Measurements from ENCODE around the gene MATN4.

MATN4 gene

DNA sequence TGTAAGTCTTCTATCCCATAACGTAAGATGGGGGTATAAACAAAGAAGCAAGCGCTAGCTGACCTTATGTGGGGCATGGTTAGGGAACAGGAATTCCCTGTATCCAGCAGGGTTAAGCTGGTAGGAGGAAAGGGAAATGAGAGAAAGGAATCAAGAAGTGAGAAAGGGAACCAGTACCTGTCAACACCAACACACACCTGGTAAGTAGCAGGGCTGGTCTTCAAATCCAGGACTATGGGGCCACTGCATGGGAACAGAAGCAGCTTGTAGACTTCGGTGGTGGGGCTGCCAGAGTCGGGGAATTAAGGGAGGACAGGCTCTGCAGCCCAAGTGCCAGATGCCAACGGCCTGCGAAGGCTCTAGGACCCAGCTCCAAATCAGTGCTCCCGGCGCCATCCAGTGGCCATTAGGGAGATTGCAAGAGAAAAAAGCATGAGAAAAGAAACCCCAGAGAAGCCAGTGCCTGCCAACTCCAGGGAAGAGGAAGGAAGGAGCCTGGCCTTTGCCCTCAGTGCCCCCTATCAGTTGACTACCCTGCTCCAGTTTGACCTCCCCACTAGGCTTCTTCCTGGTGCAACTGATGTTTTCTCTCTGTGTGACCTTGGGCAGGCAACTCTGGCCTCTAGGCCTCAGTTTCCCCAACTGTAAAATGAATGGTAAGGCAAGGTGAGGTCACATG is 17.3 kb downstream of the MATN4 start:
- DNase-seq (ENCODE audit: low read depth) = peak; percentile 33

DNA sequence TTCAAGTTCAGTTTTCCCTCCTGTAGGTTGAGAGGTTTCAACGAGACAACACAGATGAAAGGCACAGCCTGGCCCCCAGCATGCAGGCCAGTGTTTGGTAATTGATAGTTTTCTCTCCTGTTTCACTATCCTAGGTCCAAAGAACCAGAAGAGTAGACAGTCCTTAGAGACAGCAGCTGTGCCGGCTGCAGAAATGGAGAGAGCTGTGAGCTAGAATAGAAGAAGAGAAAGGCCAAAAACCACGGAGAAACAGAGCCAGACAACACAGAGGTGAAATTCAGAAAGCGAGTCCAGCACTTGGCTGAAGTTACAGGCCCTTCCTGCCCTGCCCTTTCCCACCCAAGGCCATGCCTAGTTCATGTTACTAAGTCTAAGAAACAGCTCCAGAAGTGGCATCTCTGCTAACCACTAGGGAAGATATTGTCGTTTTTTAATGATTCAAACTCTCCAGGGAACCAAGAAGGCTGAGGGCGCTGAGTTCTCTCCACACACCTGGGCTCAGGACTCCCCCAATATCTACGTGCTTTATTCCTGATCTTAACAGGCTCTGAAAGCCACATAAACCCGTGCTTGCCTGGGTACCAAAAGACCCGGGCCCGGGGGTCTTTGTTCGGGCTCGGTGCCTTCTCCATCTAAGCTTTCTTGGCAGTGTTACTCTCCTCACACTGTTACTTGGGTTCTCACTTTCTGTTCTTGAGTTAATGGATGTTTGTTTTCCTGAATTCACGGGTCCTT is 18.0 kb downstream of the MATN4 start:
- DNase-seq (ENCODE audit: low read depth) = no peak

DNA sequence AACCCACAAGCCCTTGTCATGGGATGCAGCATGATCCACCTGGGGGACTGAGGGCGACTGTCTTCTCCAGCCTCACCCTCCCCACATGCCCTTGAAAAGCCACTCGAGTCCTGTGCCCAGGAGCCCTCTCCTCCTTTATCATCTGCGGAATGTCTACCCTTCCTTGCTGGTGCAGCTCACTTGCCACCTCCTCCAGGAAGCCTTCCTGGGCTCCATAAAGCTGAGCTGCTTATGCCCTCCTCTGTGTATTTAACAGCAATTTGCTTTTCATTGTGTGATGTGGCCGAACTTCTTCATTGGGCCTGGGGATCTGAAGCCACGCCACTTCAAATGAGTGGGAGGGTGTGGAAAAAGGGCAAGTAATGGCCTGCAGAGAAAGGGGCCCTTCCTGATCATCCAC is 19.2 kb downstream of the MATN4 start:
- no peak for DNase-seq (ENCODE audit: low read depth)

DNA sequence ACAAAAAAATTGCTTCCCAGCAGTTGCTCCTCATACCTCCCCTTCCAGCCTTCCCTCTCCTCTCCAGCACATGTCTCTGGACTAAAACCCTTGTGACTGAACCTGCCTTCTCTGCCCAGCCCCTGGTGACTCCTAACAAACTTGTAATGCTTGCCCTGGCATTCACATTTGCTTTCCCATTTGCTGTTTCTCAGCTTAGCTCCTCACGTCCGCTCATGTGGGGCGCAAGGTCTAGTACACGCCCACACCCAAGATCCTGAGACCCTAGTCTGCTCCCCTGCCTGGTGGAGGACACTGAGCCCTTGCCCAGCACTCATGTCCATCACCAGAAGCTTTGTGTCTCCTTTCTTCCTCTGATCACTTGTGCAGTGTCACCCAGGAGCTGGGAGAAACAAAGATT is 19.7 kb downstream of the MATN4 start:
- no peak for DNase-seq (ENCODE audit: low read depth)

DNA sequence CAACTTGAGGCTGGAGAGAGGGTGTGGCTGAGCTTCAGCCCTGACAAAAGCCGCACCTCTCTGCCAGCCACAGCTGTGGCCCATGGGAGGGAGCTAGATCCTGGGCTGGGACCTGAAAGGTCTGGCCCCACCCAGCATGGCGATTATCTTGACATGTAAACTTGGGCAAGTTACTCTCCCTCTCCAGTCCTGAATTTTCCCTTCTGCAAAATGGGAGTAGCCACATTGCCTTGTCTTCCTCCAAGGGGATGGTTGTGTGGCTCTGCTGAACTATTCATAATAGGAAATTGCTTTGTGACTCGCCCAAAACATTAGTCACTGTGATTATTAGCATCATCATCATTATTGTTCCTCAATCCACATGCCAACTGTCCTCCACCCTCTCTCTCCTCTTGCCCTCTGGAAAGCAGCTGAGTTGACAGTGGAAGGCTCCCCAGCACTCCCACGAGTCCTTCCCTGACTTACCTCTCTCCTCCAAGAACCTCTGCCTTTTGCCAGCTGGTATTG is 24.5 kb downstream of the MATN4 start:
- no peak for DNase-seq (ENCODE audit: low read depth)

DNA sequence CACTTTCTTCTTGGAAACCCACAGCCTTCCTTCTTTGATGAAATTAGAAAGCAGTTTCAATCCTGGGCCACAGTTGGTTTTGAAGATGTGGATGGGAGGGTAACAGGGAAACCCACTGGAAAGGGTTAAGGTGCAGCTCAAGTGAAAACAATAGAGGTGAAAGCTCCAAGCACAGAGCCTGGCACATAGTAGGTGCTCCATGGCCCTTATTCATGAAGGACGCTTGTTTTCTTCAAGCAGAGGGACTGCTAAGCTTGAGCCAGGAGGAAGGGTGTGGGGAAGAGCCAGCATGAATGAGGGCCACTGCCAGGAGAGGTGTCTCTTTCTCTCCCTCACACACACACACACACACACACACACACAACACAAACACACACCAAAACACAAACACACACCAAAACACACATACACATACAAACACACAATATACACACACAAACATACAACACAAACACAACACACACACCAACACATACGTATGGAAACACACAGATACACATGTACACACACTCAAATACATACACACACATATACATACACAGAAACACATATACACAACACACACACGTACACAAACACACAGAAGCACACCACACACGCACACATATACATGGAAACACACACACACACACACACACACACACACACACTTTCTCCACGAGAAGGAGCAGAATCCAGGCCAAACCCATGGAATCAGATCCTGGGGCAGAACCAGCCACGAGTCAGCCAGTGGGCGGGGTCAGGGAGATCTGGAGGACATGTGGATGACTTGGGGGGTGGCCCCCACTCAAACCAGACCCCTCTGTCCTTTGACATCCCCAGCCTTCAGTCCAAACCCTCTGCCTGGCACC is 25.2 kb downstream of the MATN4 start:
- DNase-seq (ENCODE audit: low read depth) = no peak

DNA sequence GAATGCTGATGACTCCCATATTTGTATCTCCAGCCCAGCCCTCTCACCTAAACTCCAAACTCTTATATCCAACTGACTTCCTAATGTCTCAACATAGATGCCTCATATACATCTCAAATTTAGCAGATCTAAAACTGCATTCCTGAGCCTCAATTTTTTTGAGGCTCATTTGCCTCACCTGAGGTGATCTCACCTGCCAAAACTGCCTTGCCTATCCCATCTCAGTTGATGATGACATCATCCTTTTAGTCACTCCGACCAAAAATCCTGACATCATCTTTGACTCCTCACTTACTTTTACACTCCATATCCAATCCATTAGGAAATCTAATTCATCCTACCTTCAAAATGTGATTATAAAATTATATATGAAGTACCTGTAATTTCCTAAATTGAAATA is 28.1 kb downstream of the MATN4 start:
- no peak for DNase-seq (ENCODE audit: low read depth)

DNA sequence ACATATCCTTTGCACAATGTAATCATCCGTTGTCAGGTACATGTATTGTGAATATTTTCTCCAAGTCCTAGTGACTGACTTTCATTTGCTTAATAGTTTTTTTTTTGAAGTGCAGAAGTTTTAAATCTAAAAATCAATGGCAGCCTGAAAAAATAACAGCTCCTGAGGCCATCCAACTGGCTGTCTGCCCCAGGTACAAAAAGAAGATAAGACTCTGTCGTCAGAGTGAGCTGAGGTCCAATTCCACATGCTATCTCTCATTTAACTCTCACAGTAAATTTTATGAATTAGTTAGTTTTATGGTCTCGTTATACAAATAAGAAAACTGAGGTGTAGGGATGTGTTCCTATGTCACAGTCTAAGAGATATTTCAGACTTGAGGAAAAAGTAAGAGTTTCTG is 32.8 kb downstream of the MATN4 start:
- no peak for DNase-seq (ENCODE audit: low read depth)

DNA sequence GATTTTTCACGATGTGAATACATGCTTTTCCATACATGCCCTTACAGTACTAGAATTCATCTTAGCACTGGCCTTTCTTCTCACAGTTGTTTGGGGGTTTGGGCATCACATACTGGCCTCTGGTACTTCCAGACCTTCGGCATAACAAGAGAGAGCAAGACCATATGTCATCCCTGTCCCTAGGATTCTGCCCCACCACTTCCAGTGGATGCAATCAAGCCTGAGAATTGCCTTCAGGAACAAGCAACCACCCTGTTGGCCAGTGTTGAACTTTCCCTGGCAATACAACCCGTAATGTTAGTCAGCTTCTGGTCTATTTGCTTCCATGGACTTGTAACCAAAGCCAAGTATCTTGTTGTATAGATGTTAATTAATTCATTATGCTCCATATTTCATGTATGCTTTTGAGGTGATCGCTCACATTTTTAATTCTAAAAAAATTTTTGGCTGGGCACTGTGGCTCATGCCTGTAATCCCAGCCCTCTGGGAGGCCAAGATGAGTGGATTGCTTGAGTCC is 38.3 kb downstream of the MATN4 start:
- no peak for DNase-seq (ENCODE audit: low read depth)

DNA sequence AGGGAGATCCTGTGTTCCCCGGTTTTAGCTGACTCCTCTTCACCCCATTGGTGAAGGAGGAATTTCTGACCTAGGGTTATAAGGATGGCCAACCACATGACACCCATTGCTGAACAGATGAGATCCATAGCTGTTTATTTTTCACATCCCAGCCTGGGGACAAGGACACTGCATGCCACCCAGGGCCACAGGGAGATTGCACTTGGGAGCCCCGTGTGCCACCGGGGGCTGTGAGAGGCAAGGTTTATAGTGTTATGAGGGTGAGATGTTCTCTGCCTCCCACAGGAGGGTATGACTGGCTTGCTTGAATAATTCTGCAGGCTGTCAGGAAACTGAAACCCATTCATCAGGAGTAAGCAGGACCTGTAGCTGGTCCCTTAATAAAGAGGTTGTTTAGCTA is 39.0 kb downstream of the MATN4 start:
- DNase-seq (ENCODE audit: low read depth) = no peak

DNA sequence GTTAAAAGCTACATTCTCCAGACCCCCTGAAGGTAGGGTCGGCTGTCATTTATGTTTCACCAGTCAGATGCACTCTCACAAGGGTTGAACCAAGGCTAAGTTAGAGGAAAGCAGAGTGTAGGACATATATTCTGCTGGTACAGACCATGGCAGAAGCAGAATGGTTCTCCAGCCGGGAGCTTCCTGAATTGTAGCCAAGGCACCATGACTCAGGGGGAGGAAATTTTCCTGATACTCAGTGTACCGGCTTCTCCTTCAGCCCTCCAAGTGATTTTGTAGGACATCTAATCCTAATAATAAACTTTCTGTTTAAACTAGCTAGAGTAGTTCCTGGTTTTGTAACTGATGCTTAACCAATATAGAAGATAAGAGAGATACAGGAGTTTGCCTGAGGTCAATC is 39.6 kb downstream of the MATN4 start:
- DNase-seq (ENCODE audit: low read depth) = no peak

DNA sequence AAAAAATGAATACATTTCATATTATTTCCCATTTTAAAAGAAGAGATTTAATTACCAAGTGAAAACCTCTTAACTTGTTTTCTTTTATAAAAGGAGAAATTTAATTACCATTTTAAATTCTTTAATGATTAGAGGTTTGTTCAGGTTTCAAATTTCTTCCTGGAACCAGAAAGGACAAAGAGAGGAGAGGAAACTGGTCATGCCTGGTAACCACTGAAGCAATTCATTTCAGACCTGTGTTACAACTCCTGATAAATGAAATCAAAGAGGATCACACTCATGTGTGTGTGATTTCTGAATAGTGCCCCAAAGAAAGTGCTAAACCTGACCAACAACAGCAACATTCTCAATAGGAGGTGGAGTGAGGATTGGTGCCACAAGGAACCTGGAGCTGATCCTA is 41.1 kb downstream of the MATN4 start:
- DNase-seq (ENCODE audit: low read depth) = no peak

DNA sequence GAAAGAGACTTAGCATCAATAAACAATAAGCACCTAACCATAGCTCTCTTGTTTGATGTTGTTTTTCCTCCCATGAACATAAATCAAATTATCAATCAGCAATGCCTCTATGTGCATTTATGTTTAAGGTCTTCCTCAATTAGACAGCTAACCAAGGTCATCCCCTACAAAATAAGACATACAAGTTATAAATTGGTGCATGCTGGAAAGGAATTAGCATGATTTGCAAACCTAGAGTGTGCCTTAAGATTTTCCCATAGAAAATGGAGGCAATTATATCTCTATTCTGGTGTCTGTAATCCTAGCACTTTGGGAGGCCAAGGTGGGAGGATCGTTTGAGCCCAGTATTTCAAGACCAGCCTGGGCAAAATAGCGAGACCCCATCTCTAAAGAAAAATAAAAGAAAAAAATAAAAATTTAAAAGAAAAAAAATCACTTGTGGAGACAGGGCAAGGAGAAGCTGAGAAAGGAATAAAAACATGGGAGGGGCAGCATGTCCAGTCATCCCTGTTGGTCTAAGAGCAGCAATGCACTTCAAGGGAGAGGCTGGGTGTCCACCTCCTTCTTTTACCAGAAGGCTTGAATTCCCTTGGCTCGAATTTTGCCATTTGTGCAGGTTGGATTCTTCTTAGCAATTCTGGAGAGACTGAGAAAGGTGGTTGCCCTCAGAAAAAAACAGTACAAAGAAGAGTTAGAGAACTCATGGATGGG is 44.4 kb downstream of the MATN4 start:
- DNase-seq (ENCODE audit: low read depth) = no peak

DNA sequence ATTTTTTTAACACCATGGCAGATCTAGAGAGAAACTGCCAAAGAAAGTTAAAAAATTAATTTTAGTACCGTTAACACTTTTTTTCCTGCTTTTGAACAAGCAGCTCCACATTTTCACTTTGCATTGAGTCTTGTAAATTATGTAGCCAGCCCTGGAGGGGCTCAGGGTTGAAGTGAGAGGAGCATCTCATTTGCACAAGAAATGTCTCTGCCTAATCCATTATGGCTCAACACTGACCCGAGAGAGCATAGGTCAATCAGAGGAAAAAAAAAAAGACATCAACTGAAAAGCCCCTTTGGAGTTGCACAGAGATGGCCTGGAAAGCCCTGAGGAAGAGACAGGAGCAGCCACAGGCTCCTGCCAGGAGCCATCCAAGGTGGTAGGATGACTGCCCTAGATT is 49.4 kb downstream of the MATN4 start:
- DNase-seq (ENCODE audit: low read depth) = no peak

DNA sequence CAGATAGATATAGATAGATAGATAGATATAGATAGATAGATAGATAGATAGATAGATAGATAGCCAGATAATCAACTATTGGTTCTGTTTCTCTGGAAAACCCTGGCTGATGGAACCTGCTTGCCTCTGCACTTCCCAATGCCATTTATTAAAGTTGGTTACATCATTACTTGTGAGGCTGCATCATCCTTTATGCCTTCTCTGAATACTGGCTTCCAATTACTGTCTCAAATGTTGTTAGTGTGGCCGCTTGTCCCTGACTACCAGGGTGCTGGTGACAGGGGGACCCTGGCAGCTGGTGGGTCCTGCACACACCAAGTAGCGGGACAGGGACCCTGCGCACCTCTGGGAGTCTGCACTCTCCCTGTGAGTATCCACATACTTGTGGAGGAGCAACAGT is 49.8 kb downstream of the MATN4 start:
- no peak for DNase-seq (ENCODE audit: low read depth)

DNA sequence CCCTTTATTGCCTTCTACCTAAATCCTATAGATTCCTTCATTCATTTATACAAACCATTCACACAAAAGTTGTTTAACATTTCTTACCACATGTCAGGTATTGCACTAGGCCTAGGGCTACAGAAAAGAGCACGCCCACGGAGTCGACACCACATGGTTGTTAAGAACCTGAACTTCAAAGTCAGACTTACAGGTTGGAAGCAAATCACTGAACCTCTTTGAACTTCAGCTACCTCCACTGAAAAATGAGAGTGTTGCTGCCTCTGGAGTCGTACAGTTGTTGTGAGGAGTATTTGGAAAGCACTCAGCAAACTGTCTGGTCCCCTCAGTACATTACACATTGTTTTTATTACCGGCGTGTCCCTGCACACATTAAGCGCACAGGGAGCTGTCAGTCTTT is 50.4 kb downstream of the MATN4 start:
- no peak for DNase-seq (ENCODE audit: low read depth)

DNA sequence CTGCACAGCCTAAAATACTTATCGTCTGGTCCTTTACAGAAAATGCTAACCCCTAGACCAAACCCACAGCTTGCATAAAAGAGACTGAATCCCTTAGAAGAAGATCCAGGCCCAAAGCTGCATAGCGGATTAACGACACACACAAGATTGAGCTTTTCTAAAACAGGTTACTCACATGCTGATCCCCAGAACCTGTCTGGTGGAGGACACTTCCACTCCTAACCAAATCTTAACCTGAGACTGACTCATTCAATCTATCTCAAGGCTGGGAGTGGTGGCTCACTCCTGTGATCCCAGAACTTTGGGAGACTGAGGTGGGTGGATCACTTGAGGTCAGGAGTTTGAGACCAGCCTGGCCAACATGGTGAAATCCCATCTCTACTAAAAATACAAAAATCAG is 50.9 kb downstream of the MATN4 start:
- no peak for DNase-seq (ENCODE audit: low read depth)

DNA sequence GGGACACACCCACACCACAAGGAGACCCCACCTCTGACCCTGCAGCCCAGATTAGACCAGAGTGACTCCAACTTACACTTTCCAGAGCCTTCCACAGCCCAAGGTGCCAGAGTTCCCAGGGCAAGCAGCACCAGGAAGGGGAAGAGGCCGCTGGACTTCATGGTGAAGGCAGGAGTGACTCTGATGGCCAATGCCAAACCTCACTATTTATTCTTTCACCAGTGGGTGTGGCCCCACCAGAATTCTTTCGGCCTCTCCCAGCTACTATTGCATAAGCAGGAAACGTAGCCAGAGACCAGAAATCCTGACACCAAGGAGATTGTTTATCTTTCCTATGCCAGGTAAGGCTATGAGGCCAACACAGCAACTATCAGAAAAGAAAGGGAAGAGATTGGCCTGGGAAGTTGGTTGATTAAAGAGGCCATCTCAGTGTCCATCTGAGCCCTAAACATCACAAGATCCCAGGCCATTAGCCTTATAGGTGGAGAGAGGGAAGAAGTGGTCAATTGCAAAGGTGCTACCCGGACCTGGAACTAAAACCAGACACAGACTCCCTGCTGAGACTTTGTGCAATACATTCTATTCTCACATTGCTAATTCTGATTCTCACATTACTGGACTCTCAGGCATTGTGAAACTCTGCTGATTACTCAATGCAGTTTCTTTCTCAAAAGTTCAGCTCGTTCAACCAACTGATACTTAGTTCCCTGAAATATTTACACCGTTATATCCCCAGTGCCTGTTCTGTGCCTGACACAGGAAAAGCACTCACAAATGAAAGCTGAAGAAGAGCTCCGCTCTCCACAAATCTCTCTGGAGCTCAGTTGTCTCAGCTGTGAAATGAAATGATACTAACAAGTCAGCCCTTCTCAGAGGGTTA is 53.5 kb downstream of the MATN4 start, which contains the start of gene SLPI:
TSS of gene SLPI (minus strand) at position 182 of the 880 bp plus-strand sequence. CDS start at position 161, 21 bp downstream.
- no peak for DNase-seq (ENCODE audit: low read depth)

DNA sequence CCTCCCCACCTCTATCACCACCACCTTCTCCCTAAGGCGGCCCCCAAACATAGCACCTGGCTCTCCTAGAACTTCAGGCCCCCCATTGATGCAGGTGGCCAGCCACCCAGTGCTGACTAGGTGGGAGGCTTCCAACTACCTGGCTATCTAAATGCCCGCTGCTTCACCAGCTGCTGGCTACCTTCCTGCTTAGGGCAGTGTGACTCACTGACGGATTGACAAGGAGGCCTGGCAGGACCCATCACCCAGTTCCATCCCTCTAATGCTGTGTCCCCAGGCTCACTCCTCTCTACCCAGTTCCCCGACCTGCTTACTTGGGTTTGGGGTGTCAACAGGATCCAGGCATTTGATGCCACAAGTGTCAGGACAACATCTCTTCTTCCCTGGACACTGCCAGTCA is 54.8 kb downstream of the MATN4 start:
- DNase-seq (ENCODE audit: low read depth) = no peak

DNA sequence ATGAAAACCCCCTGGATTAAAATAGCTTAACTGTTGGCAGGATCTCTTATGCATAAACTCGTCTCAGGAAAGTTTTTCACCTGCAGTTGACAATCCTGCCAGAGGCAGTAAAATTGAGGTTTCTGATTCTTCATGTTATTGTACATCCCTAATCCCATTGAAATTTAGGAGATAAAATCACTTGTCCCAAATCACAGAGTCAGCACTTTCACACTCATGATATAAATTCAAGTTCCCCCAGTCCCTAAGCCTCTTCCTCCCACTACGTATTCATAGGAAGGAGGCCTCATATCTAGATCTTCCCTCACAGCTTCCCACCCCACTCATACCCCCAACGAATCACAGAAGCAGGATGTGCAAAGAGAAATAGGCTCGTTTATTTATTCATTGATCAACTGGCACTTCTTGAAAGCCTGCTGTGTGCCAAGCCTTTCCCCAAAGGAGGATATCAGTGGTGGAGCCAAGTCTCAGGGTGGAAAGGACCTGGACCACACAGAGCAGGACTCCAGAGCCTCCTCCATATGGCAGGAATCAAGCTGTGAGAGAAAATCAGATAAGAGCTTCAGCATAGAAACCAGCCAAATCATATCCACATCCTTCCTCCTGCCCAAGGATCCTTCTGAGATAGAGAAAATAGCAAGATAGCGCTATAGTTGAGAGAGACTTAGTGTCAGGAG is 56.1 kb downstream of the MATN4 start:
- DNase-seq (ENCODE audit: low read depth) = no peak
